Measurements from ENCODE around the gene SOX6.

SOX6 gene

DNA sequence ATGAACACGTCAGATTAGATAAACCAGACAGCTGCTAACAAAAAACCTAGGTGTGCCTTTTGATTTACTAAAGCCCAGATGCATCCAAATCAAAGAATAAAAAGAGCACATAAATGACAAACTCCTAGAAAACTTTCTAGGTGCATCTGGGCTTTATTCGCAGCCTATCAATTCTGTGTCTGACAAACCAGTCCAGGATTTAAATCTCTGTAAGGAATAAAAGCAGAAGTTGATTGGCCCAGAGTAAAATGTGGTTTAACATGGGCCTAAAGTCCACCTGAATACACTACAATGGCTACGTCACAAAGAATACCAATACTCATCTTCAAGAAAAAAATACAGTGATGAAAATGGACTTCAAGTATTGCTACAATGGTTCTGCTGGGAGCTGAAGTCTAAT is 66.8 kb downstream of the SOX6 start:
- Histone ChIP-seq H3K4me3 (ENCODE audit: low read length) (no peak overlapping the region), H3K27me3 (ENCODE audit: insufficient read depth, low read length) (no peaks in the 10 kb centered on the region)

GRCh38 chr11:16287630-16288280 is 68.6 kb downstream of the SOX6 start:
- H3K9me3 ChIP-seq (ENCODE audit: insufficient read depth, low read depth, low read length), result no peaks in the 10 kb centered on the region
- no peak overlapping the region for H3K4me3 ChIP-seq (ENCODE audit: low read length)
- H3K36me3 ChIP-seq (ENCODE audit: insufficient read depth, low read depth, low read length), result no peaks in the 10 kb centered on the region
- no peak overlapping the region for H3K27ac ChIP-seq (ENCODE audit: low read length)
- H3K4me1 ChIP-seq (ENCODE audit: insufficient read depth, low read length), result peaks cover 10% of the 10 kb centered on the region; the same call in 1 of the 2 replicates
- H3K9ac ChIP-seq (ENCODE audit: low read depth, low read length), result no peak overlapping the region
- H3K27me3 ChIP-seq (ENCODE audit: insufficient read depth, low read length), result no peaks in the 10 kb centered on the region

More for the DNA sequence above, 66.8 kb downstream of the SOX6 start:
- Histone ChIP-seq H3K36me3 (ENCODE audit: insufficient read depth, low read depth, low read length) (no peaks in the 10 kb centered on the region), H3K9ac (ENCODE audit: low read depth, low read length) (no peak overlapping the region), H3K4me1 (ENCODE audit: insufficient read depth, low read length) (peaks cover 17% of the 10 kb centered on the region; the same call in 1 of the 2 replicates), H3K9me3 (ENCODE audit: insufficient read depth, low read depth, low read length) (no peaks in the 10 kb centered on the region), H3K27ac (ENCODE audit: low read length) (no peak overlapping the region)

DNA sequence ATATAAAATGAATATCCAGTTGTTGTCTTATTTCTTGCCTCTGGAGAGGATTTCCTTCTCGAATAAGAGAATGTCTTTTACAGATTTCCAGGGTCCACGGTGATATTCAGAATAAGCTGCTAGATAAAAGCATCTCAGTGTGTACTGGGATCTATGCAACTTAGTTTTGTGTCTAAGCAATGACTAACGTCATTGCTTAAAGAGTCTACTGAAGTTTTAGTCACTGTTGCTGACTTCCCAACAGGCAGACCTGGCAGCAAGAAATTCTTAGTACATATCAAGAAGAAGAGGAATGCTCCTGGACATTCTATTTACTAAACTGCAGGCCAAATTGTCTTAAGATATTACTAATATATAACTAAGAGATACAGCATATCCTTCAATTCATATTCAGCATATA is 70.3 kb downstream of the SOX6 start:
- no peak overlapping the region for H3K27ac ChIP-seq (ENCODE audit: low read length)
- H3K9ac ChIP-seq (ENCODE audit: low read depth, low read length), result no peak overlapping the region

GRCh38 chr11:16280256-16280682 is 76.1 kb downstream of the SOX6 start:
- no peaks in the 10 kb centered on the region for H3K27me3 ChIP-seq (ENCODE audit: insufficient read depth, low read length)
- H3K9me3 ChIP-seq (ENCODE audit: insufficient read depth, low read depth, low read length), result no peaks in the 10 kb centered on the region
- H3K27ac ChIP-seq (ENCODE audit: low read length), result no peak overlapping the region
- no peak overlapping the region for H3K4me3 ChIP-seq (ENCODE audit: low read length)
- no peaks in the 10 kb centered on the region for H3K4me1 ChIP-seq (ENCODE audit: insufficient read depth, low read length)
- H3K9ac ChIP-seq (ENCODE audit: low read depth, low read length), result no peak overlapping the region
- H3K36me3 ChIP-seq (ENCODE audit: insufficient read depth, low read depth, low read length), result no peaks in the 10 kb centered on the region

More for the DNA sequence above, 70.3 kb downstream of the SOX6 start:
- Histone ChIP-seq H3K4me1 (ENCODE audit: insufficient read depth, low read length) (peaks cover 10% of the 10 kb centered on the region; the same call in 1 of the 2 replicates), H3K4me3 (ENCODE audit: low read length) (no peak overlapping the region), H3K36me3 (ENCODE audit: insufficient read depth, low read depth, low read length) (no peaks in the 10 kb centered on the region), H3K27me3 (ENCODE audit: insufficient read depth, low read length) (no peaks in the 10 kb centered on the region), H3K9me3 (ENCODE audit: insufficient read depth, low read depth, low read length) (no peaks in the 10 kb centered on the region)

DNA sequence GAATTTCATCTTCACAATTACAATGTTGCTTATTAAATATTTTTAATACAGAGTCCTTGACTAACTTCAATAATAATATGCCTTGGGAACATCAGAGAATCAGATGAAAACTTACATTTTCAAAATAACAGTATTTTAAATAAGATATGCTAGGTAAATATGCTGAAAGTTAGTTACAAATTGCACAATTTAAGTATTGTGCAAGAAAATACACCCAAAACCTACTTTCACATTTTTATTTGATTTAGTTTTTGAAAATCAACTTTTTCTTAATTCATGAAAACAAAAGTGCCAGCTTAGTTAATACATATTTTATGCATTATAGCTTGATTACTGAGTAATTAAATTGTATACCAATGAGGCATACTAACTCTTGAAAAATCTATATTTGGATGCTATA is 76.8 kb downstream of the SOX6 start:
- Histone ChIP-seq H3K9ac (ENCODE audit: low read depth, low read length) (no peak overlapping the region), H3K27ac (ENCODE audit: low read length) (no peak overlapping the region), H3K4me3 (ENCODE audit: low read length) (no peak overlapping the region), H3K27me3 (ENCODE audit: insufficient read depth, low read length) (no peaks in the 10 kb centered on the region), H3K9me3 (ENCODE audit: insufficient read depth, low read depth, low read length) (no peaks in the 10 kb centered on the region), H3K4me1 (ENCODE audit: insufficient read depth, low read length) (no peaks in the 10 kb centered on the region), H3K36me3 (ENCODE audit: insufficient read depth, low read depth, low read length) (no peaks in the 10 kb centered on the region)

GRCh38 chr11:16278979-16279378 is 77.4 kb downstream of the SOX6 start:
- Histone ChIP-seq H3K9me3 (ENCODE audit: insufficient read depth, low read depth, low read length) (no peaks in the 10 kb centered on the region), H3K9ac (ENCODE audit: low read depth, low read length) (no peak overlapping the region), H3K36me3 (ENCODE audit: insufficient read depth, low read depth, low read length) (no peaks in the 10 kb centered on the region), H3K4me3 (ENCODE audit: low read length) (no peak overlapping the region), H3K27me3 (ENCODE audit: insufficient read depth, low read length) (no peaks in the 10 kb centered on the region), H3K27ac (ENCODE audit: low read length) (no peak overlapping the region), H3K4me1 (ENCODE audit: insufficient read depth, low read length) (no peaks in the 10 kb centered on the region)

- no peak overlapping the region for H3K27ac ChIP-seq (ENCODE audit: low read length)
- H3K9ac ChIP-seq (ENCODE audit: low read depth, low read length), result no peak overlapping the region
- H3K9me3 ChIP-seq (ENCODE audit: insufficient read depth, low read depth, low read length), result no peaks in the 10 kb centered on the region
- no peaks in the 10 kb centered on the region for H3K27me3 ChIP-seq (ENCODE audit: insufficient read depth, low read length)
- H3K36me3 ChIP-seq (ENCODE audit: insufficient read depth, low read depth, low read length), result no peaks in the 10 kb centered on the region
- no peaks in the 10 kb centered on the region for H3K4me1 ChIP-seq (ENCODE audit: insufficient read depth, low read length)
- no peak overlapping the region for H3K4me3 ChIP-seq (ENCODE audit: low read length)
Observed at GRCh38 chr11:16278273-16278672, 78.1 kb downstream of the SOX6 start.

- H3K27me3 ChIP-seq (ENCODE audit: insufficient read depth, low read length), result no peaks in the 10 kb centered on the region
- H3K4me1 ChIP-seq (ENCODE audit: insufficient read depth, low read length), result no peaks in the 10 kb centered on the region
- no peak overlapping the region for H3K27ac ChIP-seq (ENCODE audit: low read length)
- H3K36me3 ChIP-seq (ENCODE audit: insufficient read depth, low read depth, low read length), result no peaks in the 10 kb centered on the region
- no peaks in the 10 kb centered on the region for H3K9me3 ChIP-seq (ENCODE audit: insufficient read depth, low read depth, low read length)
- H3K4me3 ChIP-seq (ENCODE audit: low read length), result no peak overlapping the region
- no peak overlapping the region for H3K9ac ChIP-seq (ENCODE audit: low read depth, low read length)
Observed at GRCh38 chr11:16276251-16276650, 80.1 kb downstream of the SOX6 start.

- Histone ChIP-seq H3K4me3 (ENCODE audit: low read length) (no peak overlapping the region), H3K36me3 (ENCODE audit: insufficient read depth, low read depth, low read length) (no peaks in the 10 kb centered on the region), H3K27me3 (ENCODE audit: insufficient read depth, low read length) (no peaks in the 10 kb centered on the region), H3K9me3 (ENCODE audit: insufficient read depth, low read depth, low read length) (no peaks in the 10 kb centered on the region), H3K27ac (ENCODE audit: low read length) (no peak overlapping the region), H3K9ac (ENCODE audit: low read depth, low read length) (no peak overlapping the region), H3K4me1 (ENCODE audit: insufficient read depth, low read length) (no peaks in the 10 kb centered on the region)
Observed at GRCh38 chr11:16271258-16271657, 85.1 kb downstream of the SOX6 start.

GRCh38 chr11:16266021-16266420 is 90.3 kb downstream of the SOX6 start:
- Histone ChIP-seq H3K36me3 (ENCODE audit: insufficient read depth, low read depth, low read length) (no peaks in the 10 kb centered on the region), H3K9me3 (ENCODE audit: insufficient read depth, low read depth, low read length) (no peaks in the 10 kb centered on the region), H3K4me1 (ENCODE audit: insufficient read depth, low read length) (no peaks in the 10 kb centered on the region)

DNA sequence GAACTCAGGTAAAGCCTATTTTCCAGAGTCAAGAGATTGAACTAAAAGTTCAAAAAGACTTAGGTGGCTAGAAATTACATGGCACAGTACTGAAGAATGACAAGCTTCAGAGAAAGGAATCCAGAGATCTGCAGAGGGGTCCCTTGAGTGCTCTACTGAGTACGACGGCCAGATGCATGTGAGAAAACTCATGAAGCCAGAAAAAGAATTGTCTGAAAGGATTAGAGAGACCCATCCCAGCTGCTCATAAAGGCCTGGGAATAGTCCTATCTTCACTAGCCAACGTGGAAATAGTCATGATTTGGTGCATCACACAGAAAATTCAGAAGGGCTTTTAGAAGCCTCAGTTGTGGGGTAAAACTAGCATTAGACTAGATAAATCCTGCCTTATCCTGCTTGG is 91.3 kb downstream of the SOX6 start:
- Histone ChIP-seq H3K27me3 (ENCODE audit: insufficient read depth, low read length) (no peaks in the 10 kb centered on the region), H3K36me3 (ENCODE audit: insufficient read depth, low read depth, low read length) (no peaks in the 10 kb centered on the region), H3K4me3 (ENCODE audit: low read length) (no peak overlapping the region), H3K9me3 (ENCODE audit: insufficient read depth, low read depth, low read length) (no peaks in the 10 kb centered on the region), H3K27ac (ENCODE audit: low read length) (no peak overlapping the region), H3K4me1 (ENCODE audit: insufficient read depth, low read length) (no peaks in the 10 kb centered on the region), H3K9ac (ENCODE audit: low read depth, low read length) (no peak overlapping the region)

More at GRCh38 chr11:16266021-16266420, 90.3 kb downstream of the SOX6 start:
- Histone ChIP-seq H3K27me3 (ENCODE audit: insufficient read depth, low read length) (no peaks in the 10 kb centered on the region), H3K9ac (ENCODE audit: low read depth, low read length) (no peak overlapping the region), H3K27ac (ENCODE audit: low read length) (no peak overlapping the region), H3K4me3 (ENCODE audit: low read length) (no peak overlapping the region)

- Histone ChIP-seq H3K36me3 (ENCODE audit: insufficient read depth, low read depth, low read length) (no peaks in the 10 kb centered on the region), H3K9me3 (ENCODE audit: insufficient read depth, low read depth, low read length) (no peaks in the 10 kb centered on the region), H3K27me3 (ENCODE audit: insufficient read depth, low read length) (no peaks in the 10 kb centered on the region), H3K9ac (ENCODE audit: low read depth, low read length) (no peak overlapping the region), H3K27ac (ENCODE audit: low read length) (no peak overlapping the region), H3K4me3 (ENCODE audit: low read length) (no peak overlapping the region), H3K4me1 (ENCODE audit: insufficient read depth, low read length) (no peaks in the 10 kb centered on the region)
Observed at GRCh38 chr11:16262645-16262955, 93.7 kb downstream of the SOX6 start.

Measured in iPS-20b (cell line).